ENCODE results near the gene ANKRD60.
A peak's percentile ranks its signal among the peaks of the same experiment; 100 is the strongest.

DNA sequence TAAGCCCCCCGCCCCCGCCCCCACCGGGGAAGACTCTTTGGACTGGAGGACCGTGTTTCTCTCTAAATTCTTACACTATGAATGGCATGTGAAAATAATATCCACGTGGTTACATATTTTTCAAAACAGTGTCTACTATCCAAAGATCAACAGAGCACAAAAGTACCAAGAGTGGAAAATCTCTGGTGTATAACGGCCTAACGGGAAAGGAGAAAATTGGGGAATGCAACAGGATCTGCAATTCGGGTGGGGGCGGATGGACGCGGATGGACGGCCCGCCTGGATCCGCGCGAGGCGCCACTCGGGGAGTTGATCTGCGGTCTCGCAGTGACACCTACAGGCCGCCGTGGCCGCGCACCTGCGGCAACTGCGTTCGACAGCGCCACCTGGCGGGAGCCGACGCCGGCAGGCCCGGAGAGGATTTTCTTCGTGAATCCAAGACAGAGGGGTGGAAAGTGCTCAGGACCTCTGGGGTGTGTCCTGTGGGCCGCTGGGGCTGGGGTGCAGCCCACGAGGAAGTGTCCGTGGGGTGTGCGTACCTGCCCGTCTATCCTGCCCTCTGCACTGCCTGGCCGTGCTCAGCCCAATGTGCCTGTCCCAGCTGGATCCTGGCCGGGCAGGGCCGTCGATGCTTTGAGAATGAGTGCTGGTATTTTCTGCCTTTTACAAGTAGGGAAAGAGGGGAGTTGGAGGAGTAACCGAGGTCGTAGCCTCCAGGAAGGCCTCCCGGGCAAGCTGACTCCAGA, 18.6 kb downstream of the ANKRD60 start:
- TF ChIP-seq, protein P1, sequence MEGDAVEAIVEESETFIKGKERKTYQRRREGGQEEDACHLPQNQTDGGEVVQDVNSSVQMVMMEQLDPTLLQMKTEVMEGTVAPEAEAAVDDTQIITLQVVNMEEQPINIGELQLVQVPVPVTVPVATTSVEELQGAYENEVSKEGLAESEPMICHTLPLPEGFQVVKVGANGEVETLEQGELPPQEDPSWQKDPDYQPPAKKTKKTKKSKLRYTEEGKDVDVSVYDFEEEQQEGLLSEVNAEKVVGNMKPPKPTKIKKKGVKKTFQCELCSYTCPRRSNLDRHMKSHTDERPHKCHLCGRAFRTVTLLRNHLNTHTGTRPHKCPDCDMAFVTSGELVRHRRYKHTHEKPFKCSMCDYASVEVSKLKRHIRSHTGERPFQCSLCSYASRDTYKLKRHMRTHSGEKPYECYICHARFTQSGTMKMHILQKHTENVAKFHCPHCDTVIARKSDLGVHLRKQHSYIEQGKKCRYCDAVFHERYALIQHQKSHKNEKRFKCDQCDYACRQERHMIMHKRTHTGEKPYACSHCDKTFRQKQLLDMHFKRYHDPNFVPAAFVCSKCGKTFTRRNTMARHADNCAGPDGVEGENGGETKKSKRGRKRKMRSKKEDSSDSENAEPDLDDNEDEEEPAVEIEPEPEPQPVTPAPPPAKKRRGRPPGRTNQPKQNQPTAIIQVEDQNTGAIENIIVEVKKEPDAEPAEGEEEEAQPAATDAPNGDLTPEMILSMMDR (IDR thresholded peaks at IDR 0.05) = peak in 1 of 3 donors; percentile 97
- no peak for TF ChIP-seq POLR2A (IDR thresholded peaks at IDR 0.05)

Measured in lower leg skin (tissue), 3 donors.